SK-N-SH (cell line): ENCODE results near the gene IKZF2. TPM values are rescaled to one million over a fixed set of nuclear protein-coding genes. Genes with fewer than 3 reads are reported as not detected.

Experiments
- CTCF ChIA-PET: fragments of 300-600, 350-600 bp; formaldehyde crosslinking; extraction: SDS; loops from one replicate; lab custom pipeline; 2021; lab: Yijun Ruan, JAX
- POLR2A ChIA-PET: fragments of 350-600 bp; sonication (Branson Sonifier 250); formaldehyde crosslinking; extraction: SDS; loops from one replicate; lab custom pipeline; 2020; ENCODE audit warnings: antibody characterized with exemption, inconsistent platforms; lab: Yijun Ruan, JAX
- DNase-seq: peaks from one replicate; pipeline ENCODE4 v3.0.0; 2012
- H2AFZ ChIP-seq: fragments of 200-600 bp; sonication (generic); 2 replicates; pipeline ENCODE4 v1.8.1; 2016; ENCODE audit warnings: antibody characterized with exemption, mild to moderate bottlenecking, low read depth
- H3F3A ChIP-seq: fragments of 200-600 bp; sonication (generic); replicated peaks from 2 replicates; pipeline ENCODE3; 2016; ENCODE audit warnings: antibody characterized with exemption, mild to moderate bottlenecking; ENCODE audit not compliant: insufficient read depth
- H3K27ac ChIP-seq, 2 experiments: fragments of 200-500 bp in 1 of 2; fragments of 200-600 bp in 1 of 2; sonication (Bioruptor generic) in 1 of 2; sonication (generic), shearing (Covaris generic) in 1 of 2; 2 replicates each; pipeline versions ENCODE4 v1.5.1 to v1.6.1; 2014 to 2016; ENCODE audit warnings: low read depth in 2 of 2, inconsistent platforms in 1 of 2, low read length in 1 of 2, mild to moderate bottlenecking in 1 of 2, mixed read lengths in 1 of 2
- H3K27me3 ChIP-seq: fragments of 200-600 bp; sonication (generic), shearing (Covaris generic); 2 replicates; pipeline ENCODE4 v1.6.1; 2016; ENCODE audit warnings: mixed run types; ENCODE audit not compliant: insufficient read depth
- H3K36me3 ChIP-seq, 2 experiments: fragments of 200-500 bp in 1 of 2; fragments of 200-600 bp in 1 of 2; sonication (Bioruptor generic) in 1 of 2; sonication (generic) in 1 of 2; replicated peaks in 1 of 2; 2 replicates each; pipeline versions ENCODE3 to v1.5.1; 2014 to 2016; ENCODE audit warnings: low read length in 1 of 2, mild to moderate bottlenecking in 1 of 2; ENCODE audit not compliant: insufficient read depth in 2 of 2, control insufficient read depth in 1 of 2
- H3K4me1 ChIP-seq, 2 experiments: fragments of 200-500 bp in 1 of 2; fragments of 200-600 bp in 1 of 2; sonication (Bioruptor generic) in 1 of 2; sonication (generic), shearing (Covaris generic) in 1 of 2; 2 replicates each; pipeline versions ENCODE4 v1.5.1 to v1.6.1; 2014 to 2016; ENCODE audit warnings: low read depth in 1 of 2, low read length in 1 of 2, mixed run types in 1 of 2; ENCODE audit not compliant: insufficient read depth in 2 of 2, control insufficient read depth in 1 of 2
- H3K4me2 ChIP-seq: fragments of 200-600 bp; sonication (generic), shearing (Covaris generic); 2 replicates; pipeline ENCODE4 v1.6.1; 2017; ENCODE audit warnings: mixed run types
- H3K4me3 ChIP-seq, 2 experiments: fragments of 200-500 bp in 1 of 2; fragments of 200-600 bp in 1 of 2; sonication (Bioruptor generic) in 1 of 2; sonication (generic), shearing (Covaris generic) in 1 of 2; 2 replicates each; pipeline versions ENCODE4 v1.5.1 to v1.8.1; 2014 to 2016; ENCODE audit warnings: low read depth in 2 of 2, inconsistent platforms in 1 of 2, low read length in 1 of 2, mild to moderate bottlenecking in 1 of 2, mixed read lengths in 1 of 2, moderate library complexity in 1 of 2
- H3K79me2 ChIP-seq: fragments of 200-600 bp; sonication (generic); 2 replicates; pipeline ENCODE4 v1.8.1; 2017; ENCODE audit warnings: mild to moderate bottlenecking; ENCODE audit not compliant: insufficient read depth
- H3K9ac ChIP-seq: fragments of 200-600 bp; sonication (generic); 2 replicates; pipeline ENCODE4 v1.6.1; 2017; ENCODE audit warnings: mixed run types
- H3K9me2 ChIP-seq: fragments of 200-600 bp; sonication (generic); 2 replicates; pipeline ENCODE4 v1.6.1; 2017; ENCODE audit warnings: mixed run types
- H3K9me3 ChIP-seq: fragments of 200-600 bp; sonication (generic); 2 replicates; pipeline ENCODE4 v1.6.1; 2017; ENCODE audit warnings: mixed run types, mild to moderate bottlenecking, moderate library complexity
- H4K20me1 ChIP-seq: fragments of 200-600 bp; sonication (generic); 2 replicates; pipeline ENCODE4 v1.6.1; 2017; ENCODE audit warnings: mild to moderate bottlenecking, mixed run types; ENCODE audit not compliant: insufficient read depth
- CHD2 ChIP-seq: fragments of 150-350 bp; IDR thresholded peaks from 2 replicates; pipeline ENCODE4 v1.6.1; 2018; ENCODE audit warnings: low read length; ENCODE audit not compliant: partially characterized antibody
- EZH2phosphoT487 ChIP-seq: fragments of 200-600 bp; sonication (generic); IDR thresholded peaks from 2 replicates; pipeline ENCODE4 v1.6.1; 2017; ENCODE audit warnings: low read depth, mixed run types, mild to moderate bottlenecking, antibody characterized with exemption, moderate library complexity, borderline replicate concordance
- FOXJ3 ChIP-seq: sonication (generic); formaldehyde crosslinking; IDR thresholded peaks from 2 replicates; pipeline ENCODE4 v1.5.1; 2020; ENCODE audit warnings: mild to moderate bottlenecking, missing genetic modification reagents
- GABPA ChIP-seq: IDR thresholded peaks from 2 replicates; pipeline ENCODE4 v1.4.0; 2012; ENCODE audit warnings: low read depth, mild to moderate bottlenecking
- JUND ChIP-seq: IDR thresholded peaks from 2 replicates; pipeline ENCODE4 v1.4.0; 2012
- MXI1 ChIP-seq: IDR thresholded peaks from 2 replicates; pipeline ENCODE4 v1.6.1; 2012; ENCODE audit warnings: mild to moderate bottlenecking, low read depth, low read length, improper control_type of control experiment
- NFIC ChIP-seq: IDR thresholded peaks from 2 replicates; pipeline ENCODE4 v1.4.0; 2012; ENCODE audit warnings: borderline replicate concordance
- RXRA ChIP-seq: IDR thresholded peaks from 2 replicates; pipeline ENCODE4 v1.4.0; 2012; ENCODE audit warnings: low read depth, mild to moderate bottlenecking, borderline replicate concordance
- SIN3A ChIP-seq: IDR thresholded peaks from 2 replicates; pipeline ENCODE4 v1.6.1; 2012; ENCODE audit warnings: low read depth, mild to moderate bottlenecking, low read length, moderate library complexity, borderline replicate concordance
- TCF12 ChIP-seq: IDR thresholded peaks from 2 replicates; pipeline ENCODE4 v1.4.0; 2012
- TEAD4 ChIP-seq: IDR thresholded peaks from 2 replicates; pipeline ENCODE4 v1.4.0; 2012; ENCODE audit warnings: mild to moderate bottlenecking, borderline replicate concordance; ENCODE audit not compliant: insufficient read depth
- YY1 ChIP-seq: IDR thresholded peaks from 2 replicates; pipeline ENCODE4 v1.4.0; 2012; ENCODE audit warnings: low read depth, mild to moderate bottlenecking
- WGBS: methylation state at CpG from one replicate; pipeline ENCODE4 v1.1.6; 2017; ENCODE audit warnings: low lambda C conversion rate; 5-methylcytosine and 5-hydroxymethylcytosine counted together
- polyA plus RNA-seq, 3 experiments: library from polyadenylated mRNA; depleted of rRNA; stranded (reverse); fragments of >200 nt; gene quantifications; 2 replicates each; pipeline ENCODE4 v1.2.3, GENCODE V29; 2012
- TF ChIP-seq, protein P1 (sequence below): fragments of 150-350 bp; IDR thresholded peaks from 2 replicates; pipeline ENCODE4 v1.6.1; 2016; ENCODE audit warnings: mild to moderate bottlenecking, low read depth, low read length
- TF ChIP-seq, protein P2 (sequence below): IDR thresholded peaks from 2 replicates; pipeline ENCODE4 v1.6.1; 2012; ENCODE audit warnings: mild to moderate bottlenecking, low read depth, low read length, moderate library complexity

Gene IKZF2
- polyA plus RNA-seq, 1 of the 3 experiments (the other 2 are of a cell fraction) = 1.3 TPM

- Histone ChIP-seq H2AFZ (no peak overlapping the region; the same call in 1 of the 2 replicates), H3F3A (no peaks in the 10 kb centered on the region), H3K79me2 (no peaks in the 10 kb centered on the region), H3K4me1 (no peaks in the 10 kb centered on the region), H3K9me2 (no peaks in the 10 kb centered on the region), H3K4me2 (no peak overlapping the region)
- TF ChIP-seq EZH2phosphoT487 (no peak), YY1 (no peak), TEAD4 (no peak), RXRA (no peak), SIN3A (no peak), CHD2 (no peak), NFIC (no peak), FOXJ3 (CRISPR knock-in tag) (no peak), TCF12 (no peak), MXI1 (no peak), JUND (no peak), GABPA (no peak)
- TF ChIP-seq, protein P1, sequence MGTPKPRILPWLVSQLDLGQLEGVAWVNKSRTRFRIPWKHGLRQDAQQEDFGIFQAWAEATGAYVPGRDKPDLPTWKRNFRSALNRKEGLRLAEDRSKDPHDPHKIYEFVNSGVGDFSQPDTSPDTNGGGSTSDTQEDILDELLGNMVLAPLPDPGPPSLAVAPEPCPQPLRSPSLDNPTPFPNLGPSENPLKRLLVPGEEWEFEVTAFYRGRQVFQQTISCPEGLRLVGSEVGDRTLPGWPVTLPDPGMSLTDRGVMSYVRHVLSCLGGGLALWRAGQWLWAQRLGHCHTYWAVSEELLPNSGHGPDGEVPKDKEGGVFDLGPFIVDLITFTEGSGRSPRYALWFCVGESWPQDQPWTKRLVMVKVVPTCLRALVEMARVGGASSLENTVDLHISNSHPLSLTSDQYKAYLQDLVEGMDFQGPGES = no peak
- TF ChIP-seq, protein P2, sequence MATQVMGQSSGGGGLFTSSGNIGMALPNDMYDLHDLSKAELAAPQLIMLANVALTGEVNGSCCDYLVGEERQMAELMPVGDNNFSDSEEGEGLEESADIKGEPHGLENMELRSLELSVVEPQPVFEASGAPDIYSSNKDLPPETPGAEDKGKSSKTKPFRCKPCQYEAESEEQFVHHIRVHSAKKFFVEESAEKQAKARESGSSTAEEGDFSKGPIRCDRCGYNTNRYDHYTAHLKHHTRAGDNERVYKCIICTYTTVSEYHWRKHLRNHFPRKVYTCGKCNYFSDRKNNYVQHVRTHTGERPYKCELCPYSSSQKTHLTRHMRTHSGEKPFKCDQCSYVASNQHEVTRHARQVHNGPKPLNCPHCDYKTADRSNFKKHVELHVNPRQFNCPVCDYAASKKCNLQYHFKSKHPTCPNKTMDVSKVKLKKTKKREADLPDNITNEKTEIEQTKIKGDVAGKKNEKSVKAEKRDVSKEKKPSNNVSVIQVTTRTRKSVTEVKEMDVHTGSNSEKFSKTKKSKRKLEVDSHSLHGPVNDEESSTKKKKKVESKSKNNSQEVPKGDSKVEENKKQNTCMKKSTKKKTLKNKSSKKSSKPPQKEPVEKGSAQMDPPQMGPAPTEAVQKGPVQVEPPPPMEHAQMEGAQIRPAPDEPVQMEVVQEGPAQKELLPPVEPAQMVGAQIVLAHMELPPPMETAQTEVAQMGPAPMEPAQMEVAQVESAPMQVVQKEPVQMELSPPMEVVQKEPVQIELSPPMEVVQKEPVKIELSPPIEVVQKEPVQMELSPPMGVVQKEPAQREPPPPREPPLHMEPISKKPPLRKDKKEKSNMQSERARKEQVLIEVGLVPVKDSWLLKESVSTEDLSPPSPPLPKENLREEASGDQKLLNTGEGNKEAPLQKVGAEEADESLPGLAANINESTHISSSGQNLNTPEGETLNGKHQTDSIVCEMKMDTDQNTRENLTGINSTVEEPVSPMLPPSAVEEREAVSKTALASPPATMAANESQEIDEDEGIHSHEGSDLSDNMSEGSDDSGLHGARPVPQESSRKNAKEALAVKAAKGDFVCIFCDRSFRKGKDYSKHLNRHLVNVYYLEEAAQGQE = no peak
- TF ChIP-seq, all 33 proteins: peak for 0
- Histone ChIP-seq H4K20me1 (no peaks in the 10 kb centered on the region), H3K9me3 (no peaks in the 10 kb centered on the region), H3K36me3 (no peaks in the 10 kb centered on the region), H3K9ac (no peak overlapping the region), H3K27me3 (no peaks in the 10 kb centered on the region), H3K4me3 (no peak overlapping the region), H3K27ac (no peak overlapping the region)
- 86% methylated on average over 7 of the region's 7 CpGs for WGBS
- POLR2A ChIA-PET = no interaction called here
- no peak for DNase-seq
- CTCF ChIA-PET = interaction anchor here (1.3 kb wide), 1 partner anchor 42 kb away, joined by 3 read pairs; no protein-coding TSS in a partner anchor
These were observed 135.8 kb downstream of the IKZF2 start for GRCh38 chr2:213015387-213016165.
